SK-N-SH (cell line): ENCODE results near the gene USP13.

Source experiments
- EZH2phosphoT487 ChIP-seq: fragments of 200-600 bp; sonication (generic); IDR thresholded peaks from 2 replicates; pipeline ENCODE4 v1.6.1; 2017; ENCODE audit warnings: low read depth, mixed run types, mild to moderate bottlenecking, antibody characterized with exemption, moderate library complexity, borderline replicate concordance
- GABPA ChIP-seq: IDR thresholded peaks from 2 replicates; pipeline ENCODE4 v1.4.0; 2012; ENCODE audit warnings: low read depth, mild to moderate bottlenecking

DNA sequence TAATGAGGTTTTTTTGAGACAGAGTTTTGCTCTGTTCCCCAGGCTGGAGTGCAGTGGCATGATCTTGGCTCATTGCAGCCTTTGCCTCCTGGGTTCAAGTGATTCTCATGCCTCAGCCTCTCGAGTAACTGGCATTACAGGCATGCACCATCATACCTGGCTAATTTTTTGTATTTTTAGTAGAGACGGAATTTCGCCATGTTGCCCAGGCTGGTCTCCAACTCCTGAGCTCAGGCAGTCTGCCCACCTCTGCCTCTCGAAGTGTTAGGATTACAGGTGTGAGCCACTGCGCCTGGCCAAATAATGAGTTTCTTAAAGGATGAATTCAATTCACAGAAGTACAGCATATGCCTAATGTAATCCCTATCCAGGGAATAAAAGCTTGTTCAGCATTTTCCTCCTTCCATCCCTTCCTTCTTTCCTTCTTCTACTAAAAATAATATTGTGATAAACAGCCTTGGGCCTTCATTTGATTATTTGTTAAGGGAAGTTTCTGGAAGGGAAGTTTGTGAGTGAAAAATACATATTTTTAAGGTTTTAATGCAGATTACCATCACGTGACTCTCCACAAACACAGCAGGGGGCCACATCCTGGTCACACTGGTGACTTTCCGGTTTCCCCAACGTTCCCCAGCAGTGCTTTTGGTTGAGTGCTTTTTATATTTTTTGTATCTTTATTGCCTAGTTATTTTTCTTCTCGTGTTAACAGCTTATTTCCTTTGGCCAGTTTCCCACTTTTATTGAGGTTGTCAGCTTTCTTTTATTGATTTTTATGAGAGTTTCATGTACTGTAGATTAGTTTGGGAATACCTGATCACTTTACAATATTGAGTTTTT lies 116.8 kb downstream of the USP13 start:
- TF ChIP-seq EZH2phosphoT487 (no peak), GABPA (no peak)
